ENCODE measurements around the gene TTC31.

GRCh38 chr2:74514368-74515270, 31.7 kb downstream of the TTC31 start, which contains the start of gene TLX2:
- TF ChIP-seq, protein P1, sequence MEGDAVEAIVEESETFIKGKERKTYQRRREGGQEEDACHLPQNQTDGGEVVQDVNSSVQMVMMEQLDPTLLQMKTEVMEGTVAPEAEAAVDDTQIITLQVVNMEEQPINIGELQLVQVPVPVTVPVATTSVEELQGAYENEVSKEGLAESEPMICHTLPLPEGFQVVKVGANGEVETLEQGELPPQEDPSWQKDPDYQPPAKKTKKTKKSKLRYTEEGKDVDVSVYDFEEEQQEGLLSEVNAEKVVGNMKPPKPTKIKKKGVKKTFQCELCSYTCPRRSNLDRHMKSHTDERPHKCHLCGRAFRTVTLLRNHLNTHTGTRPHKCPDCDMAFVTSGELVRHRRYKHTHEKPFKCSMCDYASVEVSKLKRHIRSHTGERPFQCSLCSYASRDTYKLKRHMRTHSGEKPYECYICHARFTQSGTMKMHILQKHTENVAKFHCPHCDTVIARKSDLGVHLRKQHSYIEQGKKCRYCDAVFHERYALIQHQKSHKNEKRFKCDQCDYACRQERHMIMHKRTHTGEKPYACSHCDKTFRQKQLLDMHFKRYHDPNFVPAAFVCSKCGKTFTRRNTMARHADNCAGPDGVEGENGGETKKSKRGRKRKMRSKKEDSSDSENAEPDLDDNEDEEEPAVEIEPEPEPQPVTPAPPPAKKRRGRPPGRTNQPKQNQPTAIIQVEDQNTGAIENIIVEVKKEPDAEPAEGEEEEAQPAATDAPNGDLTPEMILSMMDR (IDR thresholded peaks at IDR 0.05; ENCODE audit: borderline replicate concordance, extremely low read depth, low read length, poor library complexity, severe bottlenecking), result no peak
- no peak for TF ChIP-seq EZH2 (IDR thresholded peaks at IDR 0.05; ENCODE audit: borderline replicate concordance, low read depth, low read length, severe bottlenecking)
